ENCODE results near the gene DSCAM.

GRCh38 chr21:40471103-40471502 lies 375.9 kb downstream of the DSCAM start:
- TF ChIP-seq CTCF (IDR thresholded peaks at IDR 0.05) (no peak), POLR2A (IDR thresholded peaks at IDR 0.05) (no peak)

Data from Peyer's patch (tissue), 4 donors.